Measurements from ENCODE around the gene SLC22A7. TPM values are rescaled to one million over a fixed set of nuclear protein-coding genes. Genes with fewer than 3 reads are reported as not detected.

The SLC22A7 gene
- total RNA-seq, 1 experiment from 2014 or later, result not detected

DNA sequence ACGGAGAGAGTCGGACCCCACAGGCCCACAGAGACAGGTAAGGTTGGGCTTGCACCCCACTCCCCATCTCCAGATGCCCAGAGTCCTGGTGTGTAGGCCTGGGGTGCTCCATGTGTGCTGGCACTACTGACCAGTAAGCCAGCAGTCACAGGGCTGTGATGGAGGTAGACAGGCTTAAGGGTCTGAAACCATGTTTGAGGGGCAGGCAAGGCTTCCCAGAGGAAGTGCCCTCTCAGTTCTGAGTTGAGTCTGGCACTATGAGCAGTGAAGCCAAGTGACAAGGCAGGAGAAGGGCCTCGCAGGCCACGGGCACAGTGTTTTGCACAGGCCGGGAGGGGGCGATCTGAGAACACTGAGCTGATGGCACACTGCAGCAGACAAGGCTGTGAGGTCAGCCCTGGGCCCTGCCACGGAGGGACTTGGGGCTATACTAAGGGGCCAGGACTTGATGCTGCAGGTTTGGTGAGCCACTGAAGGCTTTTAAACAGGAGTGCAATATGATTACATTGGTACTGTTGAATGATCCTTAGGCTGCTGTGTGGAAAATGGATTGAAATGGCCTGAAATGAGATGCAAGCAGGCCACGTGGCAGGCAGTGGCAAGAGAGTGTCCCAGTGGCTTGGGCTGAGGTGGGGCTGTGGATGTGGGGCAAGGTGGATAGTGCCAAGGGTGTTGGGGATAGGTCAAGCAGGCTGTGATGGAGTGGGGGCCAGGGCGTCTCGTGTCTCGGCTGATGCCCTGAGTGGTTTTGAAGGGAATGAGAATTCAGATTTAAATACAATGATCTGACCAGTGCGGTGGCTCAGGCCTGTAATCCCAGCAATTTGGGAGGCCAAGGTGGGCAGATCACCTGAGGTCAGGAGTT lies 34.5 kb upstream of the SLC22A7 start:
- Histone ChIP-seq H3K79me2 (ENCODE audit: low read depth) (no peaks in the 10 kb centered on the region), H3K9me3 (ENCODE audit: insufficient read depth, low read depth) (no peaks in the 10 kb centered on the region), H2AFZ (no peak overlapping the region), H3K4me1 (replicated peaks; ENCODE audit: insufficient read depth) (no peaks in the 10 kb centered on the region), H3F3A (ENCODE audit: insufficient read depth, low read depth) (no peaks in the 10 kb centered on the region), H3K36me3 (ENCODE audit: low read depth) (no peaks in the 10 kb centered on the region), H3K4me3 (no peak overlapping the region), H3K4me2 (no peak overlapping the region), H3K27ac (no peak overlapping the region), H3K27me3 (ENCODE audit: insufficient read depth, low read depth) (no peaks in the 10 kb centered on the region), H4K20me1 (ENCODE audit: insufficient read depth) (no peaks in the 10 kb centered on the region), H3K9me2 (ENCODE audit: insufficient read depth) (no peaks in the 10 kb centered on the region)
- peak in 1 of 2 experiments; percentile 74 for DNase-seq
- BruUV-seq (replicated peaks), result no TSS peak
- CTCF ChIA-PET, result interaction anchor here (0.5 to 2.0 kb wide), 4 partner anchors 15 to 233 kb away, joined by 3 to 6 read pairs (median 4); no protein-coding TSS in a partner anchor
- intact Hi-C loops (cut with micrococcal nuclease; ENCODE audit: unreplicated experiment), result loop anchor here (1.0 kb wide), 3 partner anchors 71 to 233 kb away; no protein-coding TSS in a partner anchor
- no peak for TF ChIP-seq EZH2 (IDR thresholded peaks at IDR 0.05; ENCODE audit: low read depth)
- TF ChIP-seq, protein P1, sequence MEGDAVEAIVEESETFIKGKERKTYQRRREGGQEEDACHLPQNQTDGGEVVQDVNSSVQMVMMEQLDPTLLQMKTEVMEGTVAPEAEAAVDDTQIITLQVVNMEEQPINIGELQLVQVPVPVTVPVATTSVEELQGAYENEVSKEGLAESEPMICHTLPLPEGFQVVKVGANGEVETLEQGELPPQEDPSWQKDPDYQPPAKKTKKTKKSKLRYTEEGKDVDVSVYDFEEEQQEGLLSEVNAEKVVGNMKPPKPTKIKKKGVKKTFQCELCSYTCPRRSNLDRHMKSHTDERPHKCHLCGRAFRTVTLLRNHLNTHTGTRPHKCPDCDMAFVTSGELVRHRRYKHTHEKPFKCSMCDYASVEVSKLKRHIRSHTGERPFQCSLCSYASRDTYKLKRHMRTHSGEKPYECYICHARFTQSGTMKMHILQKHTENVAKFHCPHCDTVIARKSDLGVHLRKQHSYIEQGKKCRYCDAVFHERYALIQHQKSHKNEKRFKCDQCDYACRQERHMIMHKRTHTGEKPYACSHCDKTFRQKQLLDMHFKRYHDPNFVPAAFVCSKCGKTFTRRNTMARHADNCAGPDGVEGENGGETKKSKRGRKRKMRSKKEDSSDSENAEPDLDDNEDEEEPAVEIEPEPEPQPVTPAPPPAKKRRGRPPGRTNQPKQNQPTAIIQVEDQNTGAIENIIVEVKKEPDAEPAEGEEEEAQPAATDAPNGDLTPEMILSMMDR (conservative IDR thresholded peaks at IDR 0.05), result peak; percentile 83
- POLR2A ChIA-PET (ENCODE audit: unreplicated experiment), result interaction anchor here (0.5 kb wide), 1 partner anchor 665 kb away, joined by 7 read pairs; no protein-coding TSS in a partner anchor

DNA sequence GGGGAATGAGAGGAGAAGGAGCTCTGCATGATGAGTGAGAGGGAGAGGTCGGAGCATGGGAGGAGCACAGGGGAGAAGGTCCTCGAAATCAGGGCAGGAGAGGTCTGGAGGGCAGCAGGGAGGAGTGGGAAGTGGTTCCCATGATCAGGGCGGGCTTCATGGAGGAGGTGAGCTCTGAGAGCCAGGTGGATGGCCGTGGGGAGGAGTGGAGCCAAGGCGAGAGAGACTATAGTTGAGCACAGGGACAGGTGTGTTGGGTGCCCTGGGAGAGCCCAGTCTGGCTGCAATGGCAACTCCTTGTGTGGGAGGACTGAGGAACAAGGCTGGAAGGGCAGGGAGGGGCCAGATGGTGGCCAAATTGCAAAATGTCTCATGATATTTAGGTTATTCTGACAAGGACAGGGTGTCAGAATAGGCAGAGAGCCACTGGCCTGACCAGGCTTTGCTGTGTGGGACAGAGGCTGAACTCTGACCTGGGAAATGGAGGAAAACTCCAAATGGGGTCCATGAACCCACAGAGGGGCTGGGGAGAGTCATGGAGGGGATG lies 33.4 kb upstream of the SLC22A7 start:
- Histone ChIP-seq H3F3A (ENCODE audit: insufficient read depth, low read depth) (no peaks in the 10 kb centered on the region), H3K4me2 (no peak overlapping the region), H3K4me1 (replicated peaks; ENCODE audit: insufficient read depth) (no peaks in the 10 kb centered on the region), H3K27me3 (ENCODE audit: insufficient read depth, low read depth) (no peaks in the 10 kb centered on the region), H3K36me3 (ENCODE audit: low read depth) (no peaks in the 10 kb centered on the region), H3K79me2 (ENCODE audit: low read depth) (no peaks in the 10 kb centered on the region), H3K4me3 (no peak overlapping the region), H4K20me1 (ENCODE audit: insufficient read depth) (no peaks in the 10 kb centered on the region), H3K27ac (no peak overlapping the region), H2AFZ (no peak overlapping the region), H3K9me3 (ENCODE audit: insufficient read depth, low read depth) (no peaks in the 10 kb centered on the region), H3K9me2 (ENCODE audit: insufficient read depth) (no peaks in the 10 kb centered on the region)
- ChIA-PET CTCF (interaction anchor here (1.1 kb wide), 1 partner anchor 232 kb away, joined by 6 read pairs; no protein-coding TSS in a partner anchor), POLR2A (ENCODE audit: unreplicated experiment) (no interaction called here)
- TF ChIP-seq, protein P1 (conservative IDR thresholded peaks at IDR 0.05), result no peak
- TF ChIP-seq EZH2 (IDR thresholded peaks at IDR 0.05; ENCODE audit: low read depth), result no peak
- intact Hi-C loops (cut with micrococcal nuclease; ENCODE audit: unreplicated experiment), result no loop called here
- BruUV-seq (replicated peaks), result no TSS peak
- no peak for DNase-seq

DNA sequence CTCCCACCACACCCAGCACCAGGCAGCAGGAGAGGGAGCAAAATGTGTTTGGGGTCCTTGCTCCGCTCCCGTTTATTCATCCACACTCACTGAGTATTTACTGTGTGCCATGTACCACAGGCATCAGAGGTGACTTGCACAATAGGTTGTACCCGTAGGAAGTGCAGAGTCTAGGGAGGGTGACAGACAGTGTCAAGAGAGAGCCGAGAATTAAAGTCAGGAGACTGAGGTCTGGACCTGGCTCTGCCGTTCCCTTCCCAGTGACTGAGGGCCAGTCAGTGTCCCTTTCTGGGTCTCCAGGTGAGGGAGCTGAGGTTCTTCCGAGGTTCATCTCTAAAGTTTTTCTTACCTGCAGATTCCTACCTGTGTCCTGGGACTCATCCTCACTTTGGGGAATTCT lies 32.5 kb upstream of the SLC22A7 start:
- no TSS peak for BruUV-seq (replicated peaks)
- H3K9me3 ChIP-seq (ENCODE audit: insufficient read depth, low read depth), result no peaks in the 10 kb centered on the region
- H3K4me2 ChIP-seq, result no peak overlapping the region
- no peak overlapping the region for H3K27ac ChIP-seq
- H2AFZ ChIP-seq, result no peak overlapping the region
- H3K4me3 ChIP-seq, result no peak overlapping the region
- no peaks in the 10 kb centered on the region for H3K4me1 ChIP-seq (replicated peaks; ENCODE audit: insufficient read depth)
- TF ChIP-seq, protein P1 (conservative IDR thresholded peaks at IDR 0.05), result no peak
- no peaks in the 10 kb centered on the region for H3K79me2 ChIP-seq (ENCODE audit: low read depth)
- POLR2A ChIA-PET (ENCODE audit: unreplicated experiment), result no interaction called here
- H3K36me3 ChIP-seq (ENCODE audit: low read depth), result no peaks in the 10 kb centered on the region
- no peaks in the 10 kb centered on the region for H4K20me1 ChIP-seq (ENCODE audit: insufficient read depth)
- DNase-seq, result no peak
- H3F3A ChIP-seq (ENCODE audit: insufficient read depth, low read depth), result no peaks in the 10 kb centered on the region
- CTCF ChIA-PET, result interaction anchor here (0.5 kb wide), 1 partner anchor 88 kb away, joined by 7 read pairs; no protein-coding TSS in a partner anchor
- intact Hi-C loops (cut with micrococcal nuclease; ENCODE audit: unreplicated experiment), result no loop called here
- no peaks in the 10 kb centered on the region for H3K27me3 ChIP-seq (ENCODE audit: insufficient read depth, low read depth)
- H3K9me2 ChIP-seq (ENCODE audit: insufficient read depth), result no peaks in the 10 kb centered on the region

Data from PC-9 (cell line).